WTC11 (cell line): ENCODE measurements around the gene F5. TPM values are rescaled to one million over a fixed set of nuclear protein-coding genes. Genes with fewer than 3 reads are reported as not detected.

ENCODE experiments used
- ATAC-seq: fragments of 200-7000 bp; cut with Tn5 transposase; 2 replicates; pipeline ENCODE4 v1.10.0; 2021; ENCODE audit warnings: mild to moderate bottlenecking, moderate library complexity
- CTCF ChIA-PET: fragments of 300-600 bp; sonication (Branson Sonifier 250); formaldehyde crosslinking; loops from one replicate; lab custom pipeline; 2021; ENCODE audit warnings: antibody characterized with exemption; lab: Charles Lee
- POLR2A ChIA-PET: fragments of 350-600 bp; sonication (Branson Sonifier 250); formaldehyde crosslinking; loops from one replicate; lab custom pipeline; 2021; ENCODE audit warnings: antibody characterized with exemption; lab: Charles Lee
- DNase-seq: peaks from one replicate; pipeline ENCODE4 v3.0.0; 2021; ENCODE audit warnings: low spot score
- H3K27ac Mint-ChIP-seq: 2 replicates; pipeline ENCODE4 v1.8.0; 2021; ENCODE audit warnings: mixed read lengths
- H3K27me3 Mint-ChIP-seq: 2 replicates; pipeline ENCODE4 v1.8.0; 2021; ENCODE audit warnings: low read depth, mild to moderate bottlenecking, moderate library complexity, mixed read lengths
- H3K36me3 Mint-ChIP-seq: 2 replicates; pipeline ENCODE4 v1.8.0; 2021; ENCODE audit warnings: mixed read lengths
- H3K4me1 Mint-ChIP-seq: 2 replicates; pipeline ENCODE4 v1.8.0; 2022; ENCODE audit warnings: mixed read lengths
- H3K4me3 Mint-ChIP-seq: 2 replicates; pipeline ENCODE4 v1.8.0; 2021; ENCODE audit warnings: mild to moderate bottlenecking, moderate library complexity, mixed read lengths
- H3K9me3 Mint-ChIP-seq: 2 replicates; pipeline ENCODE4 v1.8.0; 2021; ENCODE audit warnings: mixed read lengths
- CBFB ChIP-seq: sonication (generic); formaldehyde crosslinking; IDR thresholded peaks from 2 replicates; pipeline ENCODE4 v1.8.1; 2022; ENCODE audit warnings: mild to moderate bottlenecking, low read depth, missing genetic modification reagents
- CDX4 ChIP-seq: fragments of 250-450 bp; sonication (Bioruptor Pico); IDR thresholded peaks from 2 replicates; pipeline ENCODE4 v1.9.0; 2021; ENCODE audit warnings: moderate library complexity, mild to moderate bottlenecking, inconsistent platforms, borderline replicate concordance
- ERG ChIP-seq: fragments of 250-450 bp; sonication (Bioruptor Pico); IDR thresholded peaks from 2 replicates; pipeline ENCODE4 v1.8.0; 2021; ENCODE audit warnings: mild to moderate bottlenecking
- FOXJ3 ChIP-seq: sonication (generic); formaldehyde crosslinking; IDR thresholded peaks from 2 replicates; pipeline ENCODE4 v1.9.0; 2021; ENCODE audit warnings: missing genetic modification reagents, mild to moderate bottlenecking, borderline replicate concordance
- FOXP4 ChIP-seq: sonication (generic); formaldehyde crosslinking; IDR thresholded peaks from 2 replicates; pipeline ENCODE4 v1.8.0; 2022; ENCODE audit warnings: mild to moderate bottlenecking, missing genetic modification reagents
- JUN ChIP-seq: sonication (generic); formaldehyde crosslinking; IDR thresholded peaks from 2 replicates; pipeline ENCODE4 v1.8.0; 2023; ENCODE audit warnings: mild to moderate bottlenecking, missing genetic modification reagents
- KAT7 ChIP-seq: sonication (generic); formaldehyde crosslinking; IDR thresholded peaks from 2 replicates; pipeline ENCODE4 v1.8.1; 2023; ENCODE audit warnings: missing genetic modification reagents, mild to moderate bottlenecking, borderline replicate concordance
- MYBL2 ChIP-seq: sonication (generic); formaldehyde crosslinking; IDR thresholded peaks from 2 replicates; pipeline ENCODE4 v1.8.1; 2023; ENCODE audit warnings: mild to moderate bottlenecking, moderate library complexity, missing genetic modification reagents
- NFE2L1 ChIP-seq: sonication (generic); formaldehyde crosslinking; IDR thresholded peaks from 2 replicates; pipeline ENCODE4 v1.8.1; 2023; ENCODE audit warnings: missing genetic modification reagents
- NFYB ChIP-seq: sonication (generic); formaldehyde crosslinking; conservative IDR thresholded peaks from 2 replicates; pipeline ENCODE4 v1.8.0; 2022; ENCODE audit warnings: low read depth, missing genetic modification reagents
- PREB ChIP-seq: sonication (generic); formaldehyde crosslinking; IDR thresholded peaks from 2 replicates; pipeline ENCODE4 v1.8.1; 2022; ENCODE audit warnings: mild to moderate bottlenecking, missing genetic modification reagents, moderate library complexity, borderline replicate concordance
- SMAD4 ChIP-seq: sonication (generic); formaldehyde crosslinking; IDR thresholded peaks from 2 replicates; pipeline ENCODE4 v1.8.0; 2022; ENCODE audit warnings: mild to moderate bottlenecking, missing genetic modification reagents
- USF1 ChIP-seq: sonication (generic); formaldehyde crosslinking; IDR thresholded peaks from 2 replicates; pipeline ENCODE4 v1.8.0; 2022; ENCODE audit warnings: mild to moderate bottlenecking, missing genetic modification reagents
- ZNF317 ChIP-seq: sonication (generic); formaldehyde crosslinking; IDR thresholded peaks from 2 replicates; pipeline ENCODE4 v1.8.1; 2023; ENCODE audit warnings: low read depth, mild to moderate bottlenecking, moderate library complexity, missing genetic modification reagents, borderline replicate concordance
- ZNF416 ChIP-seq: fragments of 250-450 bp; sonication (Bioruptor Pico); IDR thresholded peaks from 2 replicates; pipeline ENCODE4 v1.9.0; 2021; ENCODE audit warnings: mild to moderate bottlenecking, inconsistent platforms
- ZNF512 ChIP-seq: sonication (generic); formaldehyde crosslinking; IDR thresholded peaks from 2 replicates; pipeline ENCODE4 v1.8.1; 2022; ENCODE audit warnings: missing genetic modification reagents, borderline replicate concordance
- total RNA-seq: library from RNA; stranded (reverse); gene quantifications from 3 replicates; pipeline ENCODE4 v1.2.3, GENCODE V29; 2021
- TF ChIP-seq, protein P1 (sequence below): sonication (generic); formaldehyde crosslinking; IDR thresholded peaks from 2 replicates; pipeline ENCODE4 v1.8.1; 2023; ENCODE audit warnings: mild to moderate bottlenecking, missing genetic modification reagents, moderate library complexity
- TF ChIP-seq, protein P2 (sequence below): fragments of 250-450 bp; sonication (Bioruptor Pico); IDR thresholded peaks from 2 replicates; pipeline ENCODE4 v1.9.0; 2021; ENCODE audit warnings: mild to moderate bottlenecking
- TF ChIP-seq, protein P3 (sequence below): sonication (generic); formaldehyde crosslinking; IDR thresholded peaks from 2 replicates; pipeline ENCODE4 v1.8.0; 2022; ENCODE audit warnings: mild to moderate bottlenecking, missing genetic modification reagents

The F5 gene
- total RNA-seq, 1 experiment from 2014 or later, result 0.20 TPM

DNA sequence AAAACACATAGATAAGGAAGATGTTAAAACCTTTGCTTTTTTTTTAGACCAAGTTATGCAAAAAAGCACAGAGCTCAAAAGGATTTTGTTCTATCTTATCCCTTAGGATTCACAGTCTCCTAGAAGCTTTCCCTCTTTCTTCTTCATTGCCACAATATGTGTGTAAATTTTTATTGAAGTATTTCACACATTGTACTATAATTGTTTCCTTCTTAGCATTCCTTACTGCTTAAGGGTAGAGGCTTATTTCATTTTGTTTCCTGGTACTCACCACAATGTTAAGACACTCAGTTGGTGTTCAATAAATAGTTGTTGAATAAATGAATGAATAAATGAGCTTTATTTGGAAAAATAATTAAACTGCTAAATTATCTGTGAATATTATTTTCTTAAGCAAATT lies 70.6 kb downstream of the F5 start:
- no peak for DNase-seq
- CTCF ChIA-PET, result interaction anchor here (1.0 kb wide), 1 partner anchor 31 kb away, joined by 3 read pairs; no protein-coding TSS in a partner anchor
- POLR2A ChIA-PET, result no interaction called here
- Mint-ChIP-seq H3K9me3 (no peaks in the 10 kb centered on the region), H3K27ac (no peak overlapping the region), H3K4me1 (no peaks in the 10 kb centered on the region), H3K27me3 (no peaks in the 10 kb centered on the region), H3K4me3 (no peak overlapping the region), H3K36me3 (no peaks in the 10 kb centered on the region)
- TF ChIP-seq CDX4 (CRISPR knock-in tag) (no peak), ZNF512 (CRISPR knock-in tag) (no peak), FOXP4 (no peak), JUN (CRISPR knock-in tag) (no peak), ZNF416 (CRISPR knock-in tag) (no peak), SMAD4 (no peak), MYBL2 (CRISPR knock-in tag) (no peak), ZNF317 (no peak), CBFB (CRISPR knock-in tag) (no peak), PREB (CRISPR knock-in tag) (no peak), NFE2L1 (CRISPR knock-in tag) (no peak), KAT7 (CRISPR knock-in tag) (no peak), FOXJ3 (CRISPR knock-in tag) (no peak), ERG (CRISPR knock-in tag) (no peak), USF1 (no peak), NFYB (CRISPR knock-in tag) (no peak)
- TF ChIP-seq, protein P1, sequence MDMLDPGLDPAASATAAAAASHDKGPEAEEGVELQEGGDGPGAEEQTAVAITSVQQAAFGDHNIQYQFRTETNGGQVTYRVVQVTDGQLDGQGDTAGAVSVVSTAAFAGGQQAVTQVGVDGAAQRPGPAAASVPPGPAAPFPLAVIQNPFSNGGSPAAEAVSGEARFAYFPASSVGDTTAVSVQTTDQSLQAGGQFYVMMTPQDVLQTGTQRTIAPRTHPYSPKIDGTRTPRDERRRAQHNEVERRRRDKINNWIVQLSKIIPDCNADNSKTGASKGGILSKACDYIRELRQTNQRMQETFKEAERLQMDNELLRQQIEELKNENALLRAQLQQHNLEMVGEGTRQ (CRISPR knock-in tag), result no peak
- TF ChIP-seq, protein P2, sequence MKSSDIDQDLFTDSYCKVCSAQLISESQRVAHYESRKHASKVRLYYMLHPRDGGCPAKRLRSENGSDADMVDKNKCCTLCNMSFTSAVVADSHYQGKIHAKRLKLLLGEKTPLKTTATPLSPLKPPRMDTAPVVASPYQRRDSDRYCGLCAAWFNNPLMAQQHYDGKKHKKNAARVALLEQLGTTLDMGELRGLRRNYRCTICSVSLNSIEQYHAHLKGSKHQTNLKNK (CRISPR knock-in tag), result no peak
- TF ChIP-seq, protein P3, sequence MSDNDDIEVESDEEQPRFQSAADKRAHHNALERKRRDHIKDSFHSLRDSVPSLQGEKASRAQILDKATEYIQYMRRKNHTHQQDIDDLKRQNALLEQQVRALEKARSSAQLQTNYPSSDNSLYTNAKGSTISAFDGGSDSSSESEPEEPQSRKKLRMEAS (CRISPR knock-in tag), result no peak
- no peak for ATAC-seq
